ENCODE data around the gene HSD17B7. TPM values are rescaled to one million over a fixed set of nuclear protein-coding genes. Genes with fewer than 3 reads are reported as not detected.

The HSD17B7 gene, protein sequence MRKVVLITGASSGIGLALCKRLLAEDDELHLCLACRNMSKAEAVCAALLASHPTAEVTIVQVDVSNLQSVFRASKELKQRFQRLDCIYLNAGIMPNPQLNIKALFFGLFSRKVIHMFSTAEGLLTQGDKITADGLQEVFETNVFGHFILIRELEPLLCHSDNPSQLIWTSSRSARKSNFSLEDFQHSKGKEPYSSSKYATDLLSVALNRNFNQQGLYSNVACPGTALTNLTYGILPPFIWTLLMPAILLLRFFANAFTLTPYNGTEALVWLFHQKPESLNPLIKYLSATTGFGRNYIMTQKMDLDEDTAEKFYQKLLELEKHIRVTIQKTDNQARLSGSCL
- total RNA-seq (2022; extraction: Qiagen RNA extraction), result 8.0 to 11.3 TPM (median 8.8 TPM) in 5 replicates

DNA sequence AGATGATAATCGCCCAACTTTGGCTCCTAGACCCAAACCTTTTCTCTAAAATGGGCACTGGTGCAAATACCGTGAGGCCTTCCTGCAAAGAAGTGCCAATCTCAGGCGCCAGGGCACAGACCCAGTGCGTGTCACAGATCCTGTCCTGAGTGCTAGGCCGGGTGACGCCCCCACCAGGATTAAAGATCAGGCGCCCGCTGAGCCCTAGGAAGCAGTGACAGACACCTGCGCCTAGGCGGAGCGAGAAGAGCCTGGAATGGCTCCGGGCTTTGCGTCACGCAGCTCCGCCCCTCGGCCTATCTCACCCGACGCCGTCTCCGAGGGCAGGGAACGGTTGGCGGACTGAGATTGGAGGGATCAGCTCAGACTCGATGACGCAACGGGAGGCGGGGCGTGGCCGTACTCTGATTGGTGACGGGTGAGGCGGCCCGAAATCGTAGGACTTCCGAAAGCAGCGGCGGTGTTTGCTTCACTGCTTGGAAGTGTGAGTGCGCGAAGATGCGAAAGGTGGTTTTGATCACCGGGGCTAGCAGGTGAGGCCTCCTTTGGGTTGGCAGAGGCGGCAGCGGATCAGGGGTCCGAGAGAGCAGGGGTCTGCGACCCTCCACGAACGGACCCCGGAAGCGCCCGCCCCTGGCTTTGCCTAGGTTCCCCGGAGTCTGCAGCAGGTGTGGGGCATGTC, at the start of gene HSD17B7:
Gene HSD17B7, plus strand, starts transcription at position 400 of the 682 bp plus-strand sequence. Its CDS starts 99 bp downstream, at position 499.

DNA sequence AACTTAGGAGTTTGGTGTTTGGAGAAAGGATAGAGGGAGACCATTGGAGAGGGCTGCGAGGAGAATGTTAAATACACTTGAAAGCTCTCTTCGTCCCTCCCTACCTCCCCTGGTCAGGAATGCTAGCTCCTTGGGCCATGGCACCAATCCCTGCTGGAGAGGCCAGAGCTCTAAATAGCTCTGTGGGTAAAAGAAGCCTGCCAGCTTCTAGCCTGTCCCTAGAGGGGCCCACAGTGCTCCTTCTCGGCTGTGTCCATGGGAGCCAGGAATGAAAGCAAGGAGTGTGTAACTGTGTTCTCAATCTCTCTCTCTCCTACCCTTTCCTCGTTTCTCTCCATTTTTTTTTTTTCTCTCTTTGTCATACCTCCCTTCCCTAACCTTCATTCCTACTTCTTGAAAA, 70.6 kb downstream of the HSD17B7 start, which contains the start of gene CCDC190:
Gene CCDC190, minus strand, starts transcription at position 75 of the 400 bp plus-strand sequence. CDS start 1,529 bp downstream, outside the sequence.

Other genes starting within 250 kb of the HSD17B7 start
- gene UAP1, start 229.0 kb upstream of the HSD17B7 start, total RNA-seq (2022; extraction: Qiagen RNA extraction), result 28.2 to 43.9 TPM (median 32.0 TPM) in 5 replicates
- 0.21 to 0.57 TPM (median 0.41 TPM) in 5 replicates for gene DDR2, start 158.2 kb upstream of the HSD17B7 start, total RNA-seq (2022; extraction: Qiagen RNA extraction)
- gene CCDC190, start 70.5 kb downstream of the HSD17B7 start, total RNA-seq (2022; extraction: Qiagen RNA extraction), result not detected in 5 replicates